Immature natural killer cell (primary cell): ENCODE results near the gene MSGN1. TPM values are rescaled to one million over a fixed set of nuclear protein-coding genes. Genes with fewer than 3 reads are reported as not detected.

Experiments used
- polyA plus RNA-seq, 3 donors: library from polyadenylated mRNA; unstranded; fragments of 300-500 nt; fragmentation: Illumina TruSeq; gene quantifications; one replicate each; pipeline ENCODE4 v1.2.3, GENCODE V29; 2021

The MSGN1 gene
- polyA plus RNA-seq, 3 donors from 2014 or later = not detected

Other genes starting within 250 kb of the MSGN1 start
- gene SMC6, start 62.6 kb upstream of the MSGN1 start, polyA plus RNA-seq = 10 to 100 TPM in 1 of 3 donors, 1 to 10 TPM in 2; 4.1 to 14.6 (median 5.1) TPM
- 1 to 10 TPM in 1 of 3 donors, not detected in 2; 2.3 TPM for gene GEN1, start 62.3 kb upstream of the MSGN1 start, polyA plus RNA-seq
- gene KCNS3, start 62.2 kb downstream of the MSGN1 start, polyA plus RNA-seq = not detected